HG03060 (cell line): ENCODE measurements around the gene FDXACB1.

Experiments
- ATAC-seq: cut with Tn5 transposase; IDR thresholded peaks from one replicate; pipeline ENCODE4 v1.9.1; 2021; ENCODE audit warnings: low read depth, moderate number of reproducible peaks; ENCODE audit not compliant: unreplicated experiment

FDXACB1 gene

GRCh38 chr11:111878849-111879636, at the start of gene FDXACB1, which contains the start of gene CFAP68:
FDXACB1 (minus strand) TSS chr11:111879165; CDS start chr11:111879132, 33 bp downstream.
CFAP68 (plus strand) TSS chr11:111879541; CDS start chr11:111879561, 20 bp downstream.
- peak; percentile 70 for ATAC-seq

GRCh38 chr11:111926505-111927391, 47.8 kb upstream of the FDXACB1 start:
- ATAC-seq = peak; percentile 77

GRCh38 chr11:111925953-111926352, 47.0 kb upstream of the FDXACB1 start:
- no peak for ATAC-seq

DNA sequence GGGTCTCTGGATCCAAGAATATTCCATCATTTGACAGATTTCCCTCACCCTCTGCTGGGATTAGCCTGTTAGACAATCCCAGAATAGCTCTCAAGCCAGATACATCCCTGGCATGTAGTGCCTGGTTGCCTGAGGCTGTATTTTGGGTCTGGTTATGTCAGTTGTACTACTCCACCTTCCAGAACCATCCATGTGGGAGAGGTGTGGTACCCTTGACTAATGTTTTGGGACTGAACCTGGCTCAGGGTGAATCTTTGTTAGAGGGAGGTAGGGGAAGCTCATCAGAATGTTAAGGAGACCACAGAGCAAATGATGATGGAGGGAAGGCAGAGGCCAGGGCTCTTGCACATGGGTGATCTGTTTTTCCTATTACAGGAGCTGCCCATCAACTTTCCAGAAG, 45.0 kb upstream of the FDXACB1 start:
- ATAC-seq = no peak

- ATAC-seq = no peak
These were observed 44.4 kb upstream of the FDXACB1 start for GRCh38 chr11:111923351-111923788.

GRCh38 chr11:111922803-111923202, 43.8 kb upstream of the FDXACB1 start:
- ATAC-seq = no peak

- no peak for ATAC-seq
These were observed 42.7 kb upstream of the FDXACB1 start for GRCh38 chr11:111921541-111922230.

DNA sequence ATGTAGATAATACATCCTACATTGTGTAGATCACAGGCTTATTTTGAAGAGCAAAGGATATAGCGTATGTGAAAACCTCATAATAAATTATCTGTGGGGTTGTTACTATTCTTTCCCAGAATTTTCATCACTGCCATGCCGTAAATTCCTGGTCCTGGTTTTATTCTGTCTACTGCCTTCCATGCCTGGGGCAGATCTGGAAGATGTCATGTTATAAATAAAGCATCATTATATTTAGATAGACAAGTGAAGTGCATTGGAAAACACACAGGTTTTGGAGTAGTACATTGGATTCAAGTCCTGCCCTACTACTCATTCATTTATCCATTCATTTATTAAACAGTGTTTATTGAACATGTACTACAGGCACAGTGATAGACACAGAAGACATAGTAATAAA, 41.9 kb upstream of the FDXACB1 start:
- ATAC-seq = no peak

- ATAC-seq = no peak
These were observed 39.7 kb upstream of the FDXACB1 start, which contains the start of gene C11orf52 for GRCh38 chr11:111918390-111919256. C11orf52 (plus strand) TSS chr11:111918913; CDS start chr11:111918973, 60 bp downstream.

DNA sequence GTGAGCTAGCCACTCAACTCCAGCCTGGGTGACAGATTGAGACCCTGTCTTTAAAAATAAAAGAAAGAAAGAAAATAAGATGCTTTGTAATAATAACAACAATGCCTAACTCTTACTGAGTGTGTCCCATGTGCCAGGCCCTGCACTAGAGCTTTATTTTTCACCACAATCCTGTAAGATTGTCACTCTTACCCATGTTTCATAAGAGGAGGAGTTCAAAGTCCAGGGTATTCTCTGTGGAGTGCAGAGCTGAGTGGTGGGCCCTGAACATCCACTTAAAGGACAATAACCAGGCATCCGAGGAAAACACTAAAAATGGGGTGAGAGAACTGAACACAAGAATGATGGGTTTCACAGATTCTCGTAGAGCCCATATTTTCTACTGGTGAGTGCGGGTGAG, 38.8 kb upstream of the FDXACB1 start:
- ATAC-seq = no peak

GRCh38 chr11:111917312-111917711, 38.3 kb upstream of the FDXACB1 start:
- no peak for ATAC-seq

- no peak for ATAC-seq
These were observed 37.8 kb upstream of the FDXACB1 start for GRCh38 chr11:111916768-111917167.

DNA sequence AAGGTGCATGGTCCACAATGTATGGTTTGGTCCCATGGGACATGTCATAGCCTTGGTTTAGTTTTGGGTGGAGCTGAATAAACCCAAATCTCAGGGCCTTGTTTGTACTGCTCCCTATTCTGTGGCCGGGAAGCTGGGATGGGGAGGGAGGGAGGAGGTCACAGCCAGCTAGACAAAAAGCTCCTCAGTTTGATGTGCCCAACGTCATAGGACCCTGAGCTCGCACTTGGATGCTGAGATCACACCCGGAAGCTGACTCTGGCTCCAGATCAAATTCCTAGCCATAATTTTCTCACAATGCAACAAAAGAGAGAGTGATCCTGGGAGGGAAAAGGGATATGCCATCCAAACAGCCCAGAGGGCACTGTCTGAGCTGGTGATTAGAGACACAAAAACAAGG, 35.0 kb upstream of the FDXACB1 start:
- no peak for ATAC-seq

- ATAC-seq = no peak
These were observed 34.3 kb upstream of the FDXACB1 start for GRCh38 chr11:111913031-111913861.

DNA sequence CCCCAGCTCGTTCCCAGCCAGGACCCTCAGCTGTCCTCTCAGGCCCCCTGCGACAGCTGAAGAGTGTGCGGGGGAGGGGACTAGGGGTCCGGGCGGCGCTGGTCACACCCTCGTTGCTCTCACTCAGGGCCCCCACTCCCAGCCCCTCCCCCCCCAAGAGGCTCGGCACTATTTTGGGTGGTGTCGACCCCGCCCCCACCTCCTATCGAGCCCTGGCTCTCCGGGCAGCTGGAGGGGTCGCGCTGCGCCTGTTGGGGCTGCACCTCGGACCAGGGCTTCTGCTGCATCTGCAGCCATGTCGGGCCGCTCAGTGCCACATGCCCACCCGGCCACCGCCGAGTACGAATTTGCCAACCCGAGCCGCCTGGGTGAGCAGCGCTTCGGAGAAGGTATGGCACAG, 33.6 kb upstream of the FDXACB1 start, which contains the start of gene HSPB2:
Gene HSPB2 (plus strand): TSS at position 200 of the 400 bp plus-strand sequence. CDS start 96 bp downstream, at position 296.
- ATAC-seq = no peak

DNA sequence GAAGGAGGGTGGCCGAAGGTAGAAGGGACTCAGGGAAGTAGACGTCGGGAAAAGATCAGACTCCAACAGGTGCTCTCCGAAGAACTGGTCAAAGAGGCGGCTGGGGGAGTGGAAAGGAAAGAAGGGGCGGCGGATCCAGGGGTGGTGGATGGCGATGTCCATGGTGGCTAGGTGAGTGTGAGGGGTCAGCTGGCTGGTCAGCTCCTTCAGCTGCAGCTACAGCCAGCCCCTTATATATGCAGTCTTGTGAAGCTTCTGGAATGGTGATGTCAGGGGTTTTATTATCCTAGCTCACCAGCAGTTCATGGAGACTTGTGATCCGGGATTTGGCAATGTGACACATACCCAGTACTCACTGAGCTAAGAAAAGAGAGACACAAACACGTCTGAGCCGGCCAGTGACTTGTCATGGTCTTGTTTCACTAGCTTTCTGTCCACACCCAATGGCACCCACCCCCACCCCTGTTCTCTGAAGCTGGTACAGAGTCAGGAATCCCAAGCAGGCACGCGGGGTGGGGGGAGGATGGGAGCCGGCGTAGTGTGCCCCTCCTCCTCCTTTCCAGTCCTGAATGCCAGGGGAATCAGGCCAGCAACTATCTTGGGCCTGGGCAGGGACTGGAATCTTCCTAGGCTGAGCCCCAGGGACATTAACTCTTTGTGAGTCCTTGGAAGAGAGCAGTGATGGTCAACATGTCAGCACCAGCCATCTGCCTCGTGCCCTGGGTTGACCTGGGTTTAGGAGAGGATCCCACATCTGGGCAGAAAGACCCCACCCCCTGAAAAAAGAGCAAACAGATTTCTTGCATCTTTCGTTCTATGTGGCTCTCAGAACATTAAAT, 32.8 kb upstream of the FDXACB1 start, which contains the start of gene CRYAB:
Gene CRYAB (minus strand): TSS at position 208 of the 839 bp plus-strand sequence. CDS start 46 bp downstream, at position 162.
- ATAC-seq = no peak

DNA sequence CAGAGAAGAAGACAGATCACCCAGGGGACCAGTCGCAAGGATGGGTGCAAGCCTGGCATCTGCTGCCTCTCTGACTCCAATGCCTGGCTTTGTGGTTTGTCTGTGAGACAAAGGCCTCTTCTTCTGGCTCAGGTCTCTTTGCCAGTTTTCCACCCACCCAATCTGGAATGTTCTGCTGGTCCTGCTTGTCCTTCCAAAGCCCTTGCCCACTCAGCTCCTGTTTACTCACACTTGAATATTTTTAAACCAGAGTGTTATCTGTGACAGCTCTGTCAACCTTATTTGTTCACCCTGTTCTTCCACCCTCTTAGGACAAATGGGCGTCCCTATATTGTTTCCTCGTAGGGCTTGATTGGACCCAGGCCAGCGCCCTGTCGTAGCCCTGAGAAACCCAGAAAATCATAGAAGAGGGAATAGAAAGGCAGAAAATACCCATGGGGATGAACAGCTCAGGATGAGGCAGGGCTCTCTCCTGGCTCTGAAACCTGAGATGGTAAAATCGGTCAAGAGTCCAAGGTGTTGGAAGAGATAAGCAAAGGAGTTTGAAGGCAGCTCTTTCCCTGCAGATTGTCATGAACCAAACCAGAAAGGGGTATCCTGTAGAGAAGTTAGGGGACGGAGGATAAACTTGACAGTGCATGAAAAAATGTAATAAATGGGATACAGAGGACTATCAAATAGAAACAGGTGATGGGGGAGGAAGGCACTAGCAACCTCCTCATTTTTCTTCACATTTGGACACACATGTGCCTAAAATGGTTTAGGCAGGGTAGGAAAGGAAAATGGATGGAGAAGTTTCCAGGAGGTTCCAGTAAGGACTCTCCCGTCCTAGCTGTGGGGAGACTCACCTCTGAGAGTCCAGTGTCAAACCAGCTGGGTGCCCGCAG, 32.0 kb upstream of the FDXACB1 start:
- ATAC-seq = no peak
